WTC11 (cell line): ENCODE measurements around the gene SCIN. TPM values are rescaled to one million over a fixed set of nuclear protein-coding genes. Genes with fewer than 3 reads are reported as not detected.

Experiments used
- ATAC-seq: fragments of 200-7000 bp; cut with Tn5 transposase; 2 replicates; pipeline ENCODE4 v1.10.0; 2021; ENCODE audit warnings: mild to moderate bottlenecking, moderate library complexity
- CTCF ChIA-PET: fragments of 300-600 bp; sonication (Branson Sonifier 250); formaldehyde crosslinking; loops from one replicate; lab custom pipeline; 2021; ENCODE audit warnings: antibody characterized with exemption; lab: Charles Lee
- POLR2A ChIA-PET: fragments of 350-600 bp; sonication (Branson Sonifier 250); formaldehyde crosslinking; loops from one replicate; lab custom pipeline; 2021; ENCODE audit warnings: antibody characterized with exemption; lab: Charles Lee
- DNase-seq: peaks from one replicate; pipeline ENCODE4 v3.0.0; 2021; ENCODE audit warnings: low spot score
- H3K27ac Mint-ChIP-seq: 2 replicates; pipeline ENCODE4 v1.8.0; 2021; ENCODE audit warnings: mixed read lengths
- H3K27me3 Mint-ChIP-seq: 2 replicates; pipeline ENCODE4 v1.8.0; 2021; ENCODE audit warnings: low read depth, mild to moderate bottlenecking, moderate library complexity, mixed read lengths
- H3K36me3 Mint-ChIP-seq: 2 replicates; pipeline ENCODE4 v1.8.0; 2021; ENCODE audit warnings: mixed read lengths
- H3K4me1 Mint-ChIP-seq: 2 replicates; pipeline ENCODE4 v1.8.0; 2022; ENCODE audit warnings: mixed read lengths
- H3K4me3 Mint-ChIP-seq: 2 replicates; pipeline ENCODE4 v1.8.0; 2021; ENCODE audit warnings: mild to moderate bottlenecking, moderate library complexity, mixed read lengths
- H3K9me3 Mint-ChIP-seq: 2 replicates; pipeline ENCODE4 v1.8.0; 2021; ENCODE audit warnings: mixed read lengths
- CREB1 ChIP-seq: sonication (generic); formaldehyde crosslinking; IDR thresholded peaks from 2 replicates; pipeline ENCODE4 v1.8.0; 2023; ENCODE audit warnings: mild to moderate bottlenecking, missing genetic modification reagents
- ESRRA ChIP-seq: sonication (generic); formaldehyde crosslinking; IDR thresholded peaks from 2 replicates; pipeline ENCODE4 v1.8.1; 2022; ENCODE audit warnings: mild to moderate bottlenecking, missing genetic modification reagents, borderline replicate concordance
- ETV6 ChIP-seq: sonication (generic); formaldehyde crosslinking; IDR thresholded peaks from 2 replicates; pipeline ENCODE4 v1.8.1; 2022; ENCODE audit warnings: mild to moderate bottlenecking, missing genetic modification reagents
- NFYB ChIP-seq: sonication (generic); formaldehyde crosslinking; conservative IDR thresholded peaks from 2 replicates; pipeline ENCODE4 v1.8.0; 2022; ENCODE audit warnings: low read depth, missing genetic modification reagents
- NR2C2 ChIP-seq: sonication (generic); formaldehyde crosslinking; IDR thresholded peaks from 2 replicates; pipeline ENCODE4 v1.8.0; 2022; ENCODE audit warnings: mild to moderate bottlenecking, missing genetic modification reagents
- OVOL2 ChIP-seq: fragments of 250-450 bp; sonication (Bioruptor Pico); IDR thresholded peaks from 2 replicates; pipeline ENCODE4 v1.9.0; 2021; ENCODE audit warnings: mild to moderate bottlenecking, borderline replicate concordance
- RORB ChIP-seq: fragments of 250-450 bp; sonication (Bioruptor Pico); IDR thresholded peaks from 2 replicates; pipeline ENCODE4 v1.9.0; 2021; ENCODE audit warnings: mild to moderate bottlenecking
- TCF7 ChIP-seq: sonication (generic); formaldehyde crosslinking; IDR thresholded peaks from 2 replicates; pipeline ENCODE4 v1.8.0; 2022; ENCODE audit warnings: mild to moderate bottlenecking, low read depth, missing genetic modification reagents, moderate library complexity
- TP53 ChIP-seq: sonication (generic); formaldehyde crosslinking; IDR thresholded peaks from 2 replicates; pipeline ENCODE4 v1.8.1; 2023; ENCODE audit warnings: mild to moderate bottlenecking, missing genetic modification reagents
- ZBTB21 ChIP-seq: sonication (generic); formaldehyde crosslinking; IDR thresholded peaks from 2 replicates; pipeline ENCODE4 v1.8.1; 2023; ENCODE audit warnings: mild to moderate bottlenecking, missing genetic modification reagents, borderline replicate concordance
- ZNF121 ChIP-seq: sonication (generic); formaldehyde crosslinking; IDR thresholded peaks from 2 replicates; pipeline ENCODE4 v1.8.0; 2023; ENCODE audit warnings: missing genetic modification reagents
- ZNF232 ChIP-seq: sonication (generic); formaldehyde crosslinking; IDR thresholded peaks from 2 replicates; pipeline ENCODE4 v1.8.0; 2022; ENCODE audit warnings: mild to moderate bottlenecking, missing genetic modification reagents
- ZNF396 ChIP-seq: fragments of 250-450 bp; sonication (Bioruptor Pico); IDR thresholded peaks from 2 replicates; pipeline ENCODE4 v1.8.0; 2021; ENCODE audit warnings: mild to moderate bottlenecking, moderate library complexity, borderline replicate concordance
- total RNA-seq: library from RNA; stranded (reverse); gene quantifications from 3 replicates; pipeline ENCODE4 v1.2.3, GENCODE V29; 2021
- TF ChIP-seq, protein P1 (sequence below): sonication (generic); formaldehyde crosslinking; IDR thresholded peaks from 2 replicates; pipeline ENCODE4 v1.8.1; 2022; ENCODE audit warnings: mild to moderate bottlenecking, moderate library complexity, missing genetic modification reagents
- TF ChIP-seq, protein P2 (sequence below): fragments of 250-450 bp; sonication (Bioruptor Pico); IDR thresholded peaks from 2 replicates; pipeline ENCODE4 v2.1.2; 2022; ENCODE audit warnings: mild to moderate bottlenecking, moderate library complexity
- TF ChIP-seq, protein P3 (sequence below): sonication (generic); formaldehyde crosslinking; IDR thresholded peaks from 2 replicates; pipeline ENCODE4 v1.8.1; 2022; ENCODE audit warnings: low read depth, mild to moderate bottlenecking, moderate library complexity, missing genetic modification reagents, borderline replicate concordance
- TF ChIP-seq, protein P4 (sequence below): sonication (generic); formaldehyde crosslinking; IDR thresholded peaks from 2 replicates; pipeline ENCODE4 v1.8.1; 2022; ENCODE audit warnings: missing genetic modification reagents, borderline replicate concordance
- TF ChIP-seq, protein P5 (sequence below): sonication (generic); formaldehyde crosslinking; IDR thresholded peaks from 2 replicates; pipeline ENCODE4 v1.8.1; 2023; ENCODE audit warnings: mild to moderate bottlenecking, moderate library complexity, missing genetic modification reagents
- TF ChIP-seq, protein P6 (sequence below): sonication (generic); formaldehyde crosslinking; IDR thresholded peaks from 2 replicates; pipeline ENCODE4 v1.8.1; 2023; ENCODE audit warnings: mild to moderate bottlenecking, missing genetic modification reagents, moderate library complexity
- TF ChIP-seq, protein P7 (sequence below): sonication (generic); formaldehyde crosslinking; IDR thresholded peaks from 2 replicates; pipeline ENCODE4 v1.8.0; 2022; ENCODE audit warnings: mild to moderate bottlenecking, missing genetic modification reagents
- TF ChIP-seq, protein P8 (sequence below): sonication (generic); formaldehyde crosslinking; IDR thresholded peaks from 2 replicates; pipeline ENCODE4 v1.8.0; 2022; ENCODE audit warnings: mild to moderate bottlenecking, missing genetic modification reagents
- TF ChIP-seq, protein P9 (sequence below): sonication (generic); formaldehyde crosslinking; IDR thresholded peaks from 2 replicates; pipeline ENCODE4 v1.8.0; 2022; ENCODE audit warnings: mild to moderate bottlenecking, missing genetic modification reagents

SCIN gene
- total RNA-seq, 1 experiment from 2014 or later: 0.98 TPM

DNA sequence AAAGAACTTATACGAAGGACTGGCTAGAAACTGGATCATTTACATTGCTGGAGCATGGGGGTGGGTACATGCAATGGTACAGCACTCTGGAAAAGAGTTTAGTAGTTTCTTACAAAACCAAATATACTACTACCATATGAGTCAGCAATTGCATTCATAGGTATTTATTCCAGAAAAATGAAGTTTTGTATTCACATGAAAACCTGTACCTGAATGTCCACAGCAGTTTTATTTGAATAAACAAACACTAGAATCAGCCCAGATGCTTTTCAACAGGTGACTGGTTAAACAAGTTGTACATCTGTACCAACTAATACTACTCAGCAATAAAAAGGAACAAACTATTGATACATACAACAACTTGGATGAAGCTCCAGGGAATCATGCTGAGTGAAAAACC lies 3.4 kb downstream of the SCIN start (continued):
- TF ChIP-seq ZNF396: no peak
- TF ChIP-seq, protein P1, sequence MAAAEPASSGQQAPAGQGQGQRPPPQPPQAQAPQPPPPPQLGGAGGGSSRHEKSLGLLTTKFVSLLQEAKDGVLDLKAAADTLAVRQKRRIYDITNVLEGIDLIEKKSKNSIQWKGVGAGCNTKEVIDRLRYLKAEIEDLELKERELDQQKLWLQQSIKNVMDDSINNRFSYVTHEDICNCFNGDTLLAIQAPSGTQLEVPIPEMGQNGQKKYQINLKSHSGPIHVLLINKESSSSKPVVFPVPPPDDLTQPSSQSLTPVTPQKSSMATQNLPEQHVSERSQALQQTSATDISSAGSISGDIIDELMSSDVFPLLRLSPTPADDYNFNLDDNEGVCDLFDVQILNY (CRISPR knock-in tag): no peak
- TF ChIP-seq NFYB: no peak
- TF ChIP-seq ZNF121 (CRISPR knock-in tag): no peak
- no peak for TF ChIP-seq ESRRA (CRISPR knock-in tag)
- TF ChIP-seq, protein P2, sequence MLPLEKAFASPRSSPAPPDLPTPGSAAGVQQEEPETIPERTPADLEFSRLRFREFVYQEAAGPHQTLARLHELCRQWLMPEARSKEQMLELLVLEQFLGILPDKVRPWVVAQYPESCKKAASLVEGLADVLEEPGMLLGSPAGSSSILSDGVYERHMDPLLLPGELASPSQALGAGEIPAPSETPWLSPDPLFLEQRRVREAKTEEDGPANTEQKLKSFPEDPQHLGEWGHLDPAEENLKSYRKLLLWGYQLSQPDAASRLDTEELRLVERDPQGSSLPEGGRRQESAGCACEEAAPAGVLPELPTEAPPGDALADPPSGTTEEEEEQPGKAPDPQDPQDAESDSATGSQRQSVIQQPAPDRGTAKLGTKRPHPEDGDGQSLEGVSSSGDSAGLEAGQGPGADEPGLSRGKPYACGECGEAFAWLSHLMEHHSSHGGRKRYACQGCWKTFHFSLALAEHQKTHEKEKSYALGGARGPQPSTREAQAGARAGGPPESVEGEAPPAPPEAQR (CRISPR knock-in tag): no peak
- TF ChIP-seq, protein P3, sequence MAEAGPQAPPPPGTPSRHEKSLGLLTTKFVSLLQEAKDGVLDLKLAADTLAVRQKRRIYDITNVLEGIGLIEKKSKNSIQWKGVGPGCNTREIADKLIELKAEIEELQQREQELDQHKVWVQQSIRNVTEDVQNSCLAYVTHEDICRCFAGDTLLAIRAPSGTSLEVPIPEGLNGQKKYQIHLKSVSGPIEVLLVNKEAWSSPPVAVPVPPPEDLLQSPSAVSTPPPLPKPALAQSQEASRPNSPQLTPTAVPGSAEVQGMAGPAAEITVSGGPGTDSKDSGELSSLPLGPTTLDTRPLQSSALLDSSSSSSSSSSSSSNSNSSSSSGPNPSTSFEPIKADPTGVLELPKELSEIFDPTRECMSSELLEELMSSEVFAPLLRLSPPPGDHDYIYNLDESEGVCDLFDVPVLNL (CRISPR knock-in tag): no peak
- TF ChIP-seq TP53 (CRISPR knock-in tag): no peak
- TF ChIP-seq ZBTB21 (CRISPR knock-in tag): no peak
- TF ChIP-seq, protein P4, sequence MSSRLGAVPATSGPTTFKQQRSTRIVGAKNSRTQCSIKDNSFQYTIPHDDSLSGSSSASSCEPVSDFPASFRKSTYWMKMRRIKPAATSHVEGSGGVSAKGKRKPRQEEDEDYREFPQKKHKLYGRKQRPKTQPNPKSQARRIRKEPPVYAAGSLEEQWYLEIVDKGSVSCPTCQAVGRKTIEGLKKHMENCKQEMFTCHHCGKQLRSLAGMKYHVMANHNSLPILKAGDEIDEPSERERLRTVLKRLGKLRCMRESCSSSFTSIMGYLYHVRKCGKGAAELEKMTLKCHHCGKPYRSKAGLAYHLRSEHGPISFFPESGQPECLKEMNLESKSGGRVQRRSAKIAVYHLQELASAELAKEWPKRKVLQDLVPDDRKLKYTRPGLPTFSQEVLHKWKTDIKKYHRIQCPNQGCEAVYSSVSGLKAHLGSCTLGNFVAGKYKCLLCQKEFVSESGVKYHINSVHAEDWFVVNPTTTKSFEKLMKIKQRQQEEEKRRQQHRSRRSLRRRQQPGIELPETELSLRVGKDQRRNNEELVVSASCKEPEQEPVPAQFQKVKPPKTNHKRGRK: no peak
- TF ChIP-seq ETV6 (CRISPR knock-in tag): no peak
- TF ChIP-seq, protein P5, sequence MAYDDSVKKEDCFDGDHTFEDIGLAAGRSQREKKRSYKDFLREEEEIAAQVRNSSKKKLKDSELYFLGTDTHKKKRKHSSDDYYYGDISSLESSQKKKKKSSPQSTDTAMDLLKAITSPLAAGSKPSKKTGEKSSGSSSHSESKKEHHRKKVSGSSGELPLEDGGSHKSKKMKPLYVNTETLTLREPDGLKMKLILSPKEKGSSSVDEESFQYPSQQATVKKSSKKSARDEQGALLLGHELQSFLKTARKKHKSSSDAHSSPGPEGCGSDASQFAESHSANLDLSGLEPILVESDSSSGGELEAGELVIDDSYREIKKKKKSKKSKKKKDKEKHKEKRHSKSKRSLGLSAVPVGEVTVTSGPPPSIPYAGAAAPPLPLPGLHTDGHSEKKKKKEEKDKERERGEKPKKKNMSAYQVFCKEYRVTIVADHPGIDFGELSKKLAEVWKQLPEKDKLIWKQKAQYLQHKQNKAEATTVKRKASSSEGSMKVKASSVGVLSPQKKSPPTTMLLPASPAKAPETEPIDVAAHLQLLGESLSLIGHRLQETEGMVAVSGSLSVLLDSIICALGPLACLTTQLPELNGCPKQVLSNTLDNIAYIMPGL (CRISPR knock-in tag): no peak
- no peak for TF ChIP-seq CREB1 (CRISPR knock-in tag)
- TF ChIP-seq RORB (CRISPR knock-in tag): no peak

DNA sequence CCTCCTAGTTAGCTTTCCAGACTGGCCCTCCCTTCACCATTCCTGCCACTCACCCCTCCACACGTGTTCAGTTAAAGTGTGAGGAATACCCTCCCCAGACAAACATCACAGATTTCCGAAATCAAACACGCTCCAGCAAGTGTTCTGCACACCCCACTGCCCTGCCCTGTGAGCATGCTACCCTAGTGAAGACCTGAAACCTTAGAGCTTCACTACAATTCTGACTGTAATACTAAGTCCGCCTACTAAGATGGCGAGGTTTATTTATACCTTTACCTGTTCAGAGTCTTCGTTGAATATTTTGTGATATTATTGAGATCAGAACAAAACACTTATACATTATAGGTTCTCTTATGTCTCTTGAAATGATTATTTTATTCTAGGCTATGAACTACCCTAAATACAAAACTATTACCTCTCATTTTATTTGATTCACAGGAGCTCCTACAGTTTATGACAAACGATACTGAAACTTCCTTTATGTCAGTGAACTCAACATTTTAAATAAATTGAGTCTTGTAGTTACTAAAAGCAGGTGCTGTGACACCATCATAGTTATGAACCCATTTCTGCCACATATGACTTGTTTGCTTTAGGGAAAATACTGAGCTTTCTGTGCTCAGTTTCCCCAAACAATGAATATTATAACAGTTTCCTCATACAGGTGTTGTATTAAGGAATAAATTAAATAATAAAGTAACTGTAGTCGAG lies 8.6 kb downstream of the SCIN start:
- no peak overlapping the region for H3K27ac Mint-ChIP-seq
- H3K4me1 Mint-ChIP-seq: no peaks in the 10 kb centered on the region
- H3K36me3 Mint-ChIP-seq: no peaks in the 10 kb centered on the region
- POLR2A ChIA-PET: no interaction called here
- CTCF ChIA-PET: interaction anchor here (0.7 kb wide), 1 partner anchor 55 kb away, joined by 3 read pairs; no protein-coding TSS in a partner anchor
- no peak overlapping the region for H3K4me3 Mint-ChIP-seq
- ATAC-seq (no peak), DNase-seq (no peak)
- no peaks in the 10 kb centered on the region for H3K27me3 Mint-ChIP-seq
- H3K9me3 Mint-ChIP-seq: no peaks in the 10 kb centered on the region
- TF ChIP-seq, protein P6, sequence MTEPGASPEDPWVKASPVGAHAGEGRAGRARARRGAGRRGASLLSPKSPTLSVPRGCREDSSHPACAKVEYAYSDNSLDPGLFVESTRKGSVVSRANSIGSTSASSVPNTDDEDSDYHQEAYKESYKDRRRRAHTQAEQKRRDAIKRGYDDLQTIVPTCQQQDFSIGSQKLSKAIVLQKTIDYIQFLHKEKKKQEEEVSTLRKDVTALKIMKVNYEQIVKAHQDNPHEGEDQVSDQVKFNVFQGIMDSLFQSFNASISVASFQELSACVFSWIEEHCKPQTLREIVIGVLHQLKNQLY (CRISPR knock-in tag): no peak
- TF ChIP-seq, protein P7, sequence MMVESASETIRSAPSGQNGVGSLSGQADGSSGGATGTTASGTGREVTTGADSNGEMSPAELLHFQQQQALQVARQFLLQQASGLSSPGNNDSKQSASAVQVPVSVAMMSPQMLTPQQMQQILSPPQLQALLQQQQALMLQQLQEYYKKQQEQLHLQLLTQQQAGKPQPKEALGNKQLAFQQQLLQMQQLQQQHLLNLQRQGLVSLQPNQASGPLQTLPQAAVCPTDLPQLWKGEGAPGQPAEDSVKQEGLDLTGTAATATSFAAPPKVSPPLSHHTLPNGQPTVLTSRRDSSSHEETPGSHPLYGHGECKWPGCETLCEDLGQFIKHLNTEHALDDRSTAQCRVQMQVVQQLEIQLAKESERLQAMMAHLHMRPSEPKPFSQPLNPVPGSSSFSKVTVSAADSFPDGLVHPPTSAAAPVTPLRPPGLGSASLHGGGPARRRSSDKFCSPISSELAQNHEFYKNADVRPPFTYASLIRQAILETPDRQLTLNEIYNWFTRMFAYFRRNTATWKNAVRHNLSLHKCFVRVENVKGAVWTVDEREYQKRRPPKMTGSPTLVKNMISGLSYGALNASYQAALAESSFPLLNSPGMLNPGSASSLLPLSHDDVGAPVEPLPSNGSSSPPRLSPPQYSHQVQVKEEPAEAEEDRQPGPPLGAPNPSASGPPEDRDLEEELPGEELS (CRISPR knock-in tag): no peak
- no peak for TF ChIP-seq TCF7 (CRISPR knock-in tag)
- TF ChIP-seq, protein P2 (CRISPR knock-in tag): no peak
- TF ChIP-seq OVOL2 (CRISPR knock-in tag): no peak
- no peak for TF ChIP-seq ZNF232 (CRISPR knock-in tag)
- no peak for TF ChIP-seq NR2C2
- TF ChIP-seq TP53 (CRISPR knock-in tag): no peak
- TF ChIP-seq, protein P8, sequence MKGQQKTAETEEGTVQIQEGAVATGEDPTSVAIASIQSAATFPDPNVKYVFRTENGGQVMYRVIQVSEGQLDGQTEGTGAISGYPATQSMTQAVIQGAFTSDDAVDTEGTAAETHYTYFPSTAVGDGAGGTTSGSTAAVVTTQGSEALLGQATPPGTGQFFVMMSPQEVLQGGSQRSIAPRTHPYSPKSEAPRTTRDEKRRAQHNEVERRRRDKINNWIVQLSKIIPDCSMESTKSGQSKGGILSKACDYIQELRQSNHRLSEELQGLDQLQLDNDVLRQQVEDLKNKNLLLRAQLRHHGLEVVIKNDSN (CRISPR knock-in tag): no peak
- TF ChIP-seq, protein P9, sequence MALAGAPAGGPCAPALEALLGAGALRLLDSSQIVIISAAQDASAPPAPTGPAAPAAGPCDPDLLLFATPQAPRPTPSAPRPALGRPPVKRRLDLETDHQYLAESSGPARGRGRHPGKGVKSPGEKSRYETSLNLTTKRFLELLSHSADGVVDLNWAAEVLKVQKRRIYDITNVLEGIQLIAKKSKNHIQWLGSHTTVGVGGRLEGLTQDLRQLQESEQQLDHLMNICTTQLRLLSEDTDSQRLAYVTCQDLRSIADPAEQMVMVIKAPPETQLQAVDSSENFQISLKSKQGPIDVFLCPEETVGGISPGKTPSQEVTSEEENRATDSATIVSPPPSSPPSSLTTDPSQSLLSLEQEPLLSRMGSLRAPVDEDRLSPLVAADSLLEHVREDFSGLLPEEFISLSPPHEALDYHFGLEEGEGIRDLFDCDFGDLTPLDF (CRISPR knock-in tag): no peak
